Heart left ventricle (tissue), 16 donors: ENCODE measurements around the gene GPR85. TPM values are rescaled to one million over a fixed set of nuclear protein-coding genes. Genes with fewer than 3 reads are reported as not detected.

ENCODE experiments used
- ATAC-seq, 4 donors: fragments of 200-7000 bp; cut with Tn5 transposase; one replicate each; pipeline ENCODE4 v1.9.1; 2020 to 2022; ENCODE audit warnings: moderate library complexity in 4 of 4, mild to moderate bottlenecking in 3 of 4, moderate number of reproducible peaks in 1 of 4
- DNase-seq, 5 donors: peaks; one replicate each; pipeline ENCODE4 v3.0.0-alpha.2; 2020
- H3K27ac ChIP-seq, 12 donors: fragments of 200-600 bp; sonication (generic) in 4 of 12; one replicate each; pipeline versions ENCODE4 v1.5.0 to v1.8.0; 2016 to 2022; ENCODE audit warnings: mild to moderate bottlenecking in 2 of 12
- H3K27me3 ChIP-seq, 9 donors: fragments of 200-600 bp; sonication (generic) in 2 of 9; one replicate each; pipeline versions ENCODE4 v1.5.1 to v1.8.0; 2016 to 2022; ENCODE audit warnings: mild to moderate bottlenecking in 3 of 9
- H3K36me3 ChIP-seq, 9 donors: fragments of 200-600 bp; sonication (generic) in 2 of 9; one replicate each; pipeline versions ENCODE4 v1.5.0 to v1.8.0; 2018 to 2022; ENCODE audit warnings: mild to moderate bottlenecking in 2 of 9
- H3K4me1 ChIP-seq, 12 donors: fragments of 200-600 bp; sonication (generic) in 4 of 12; one replicate each; pipeline versions ENCODE4 v1.5.0 to v1.8.0; 2016 to 2022; ENCODE audit warnings: mild to moderate bottlenecking in 3 of 12
- H3K4me3 ChIP-seq, 12 donors: fragments of 200-600 bp; sonication (generic) in 4 of 12; one replicate each; pipeline versions ENCODE4 v1.5.0 to v1.8.0; 2017 to 2022; ENCODE audit warnings: mild to moderate bottlenecking in 9 of 12, moderate library complexity in 4 of 12
- H3K9me3 ChIP-seq, 12 donors: fragments of 200-600 bp; sonication (generic) in 4 of 12; one replicate each; pipeline versions ENCODE4 v1.5.0 to v1.8.0; 2016 to 2022; ENCODE audit warnings: mild to moderate bottlenecking in 1 of 12
- CTCF ChIP-seq, 12 donors: fragments of 200-600 bp; sonication (generic) in 4 of 12; IDR thresholded peaks; one replicate each; pipeline versions ENCODE4 v1.5.0 to v1.8.0; 2018 to 2022; ENCODE audit warnings: antibody characterized with exemption in 12 of 12, mild to moderate bottlenecking in 5 of 12
- POLR2A ChIP-seq, 2 donors: fragments of 450-650 bp; IDR thresholded peaks; one replicate each; pipeline ENCODE4 v1.6.1; 2017; ENCODE audit warnings: antibody characterized with exemption in 2 of 2, mild to moderate bottlenecking in 2 of 2, moderate library complexity in 2 of 2
- WGBS, 4 donors: extraction: QIAGEN DNeasy Blood & Tissue Kit in 2 of 4; methylation state at CpG; one replicate each; pipeline versions ENCODE4 v1.1.5 to v1.1.7; 2013 to 2018; 5-methylcytosine and 5-hydroxymethylcytosine counted together
- intact Hi-C, 10 donors: fragments of 100-400 bp; cut with DNase I; formaldehyde crosslinking; loops; one replicate each; pipeline versions ENCODE4 v1.11.1 to v1.14.2; 2022
- polyA plus RNA-seq, 2 donors: library from polyadenylated mRNA; stranded (reverse); fragments of 200-250 nt; gene quantifications; one replicate each; pipeline ENCODE4 v1.2.3, GENCODE V29; 2013
- total RNA-seq, 9 donors: library from RNA; depleted of rRNA in 2 of 9; stranded (reverse); fragments of >200 nt in 2 of 9; fragmentation: NEBNext Ultra II Directional in 3 of 9; extraction: Animal tissue kit (Norgen Biotek cat#: 25700) in 3 of 9; gene quantifications; one replicate each; pipeline versions ENCODE4 v1.1.0 to v1.2.4, GENCODE V29; 2016 to 2023
- donor health status: ischemic (EF 13 %, LVEDD 7.1; RV severe dilation, severe dysfunction).
- donor health status: healthy with polysubstance abuse.
- donor health status: DM: no; HTN: yes; CAD: no.
- donor health status: DM: no; HTN: no; CAD: no.
- donor health status: ischemic (EF 25% LVEDD 6.9; RV normal size, moderate dysfunction).
- donor health status: ischemic (EF 25% LVEDD 5.7; RV mildly dilated, moderate dysfunction).
- donor health status: healthy.
- donor health status: DM: yes; HTN: yes; CAD: no.
- donor health status: ischemic (EF 35%, LVEDD 5.7; RV mildly dilated, moderate dysfunction).
- donor health status: nonischemic (EF 11% LVEDD 7.7; RV severe dilation, severe dysfunction).
- donor health status: DM: yes; HTN: yes; CAD: no.
- donor health status: PGD.
- donor health status: ischemic (EF 29% LVEDD 5.4; RV normal size, mild dysfunction).
- donor health status: nonischemic (EF 23%, LVEDD 6.1; RV moderate dilation, normal function).

Gene GPR85
- total and polyA plus RNA-seq, 11 donors, result 0.16 to 4.5 (median 1.1) TPM; not detected in 1

- DNase-seq, result no peak
- no peak for TF ChIP-seq POLR2A (IDR thresholded peaks at IDR 0.05)
- no peak for TF ChIP-seq CTCF (IDR thresholded peaks at IDR 0.05)
- Histone ChIP-seq H3K27me3 (no peaks in the 10 kb centered on the region), H3K27ac (no peak overlapping the region), H3K9me3 (no peaks in the 10 kb centered on the region), H3K4me1 (peaks cover 0 to 1% (median 0%) of the 10 kb centered on the region in 12 donors), H3K36me3 (no peaks in the 10 kb centered on the region), H3K4me3 (no peak overlapping the region)
- no peak for ATAC-seq
- WGBS, 4 donors, result 73 to 82% (median 77%) methylated on average over 3 of the region's 3 CpGs
- intact Hi-C loops, result no loop called here
Observed at GRCh38 chr7:113076703-113077102, 9.9 kb downstream of the GPR85 start.

- Histone ChIP-seq H3K4me3 (no peak overlapping the region), H3K36me3 (no peaks in the 10 kb centered on the region), H3K4me1 (peaks cover 0 to 3% (median 0%) of the 10 kb centered on the region in 12 donors), H3K27me3 (peaks cover 0 to 1% (median 0%) of the 10 kb centered on the region in 9 donors), H3K9me3 (no peaks in the 10 kb centered on the region), H3K27ac (no peak overlapping the region)
- WGBS, 4 donors, result 19 to 36% (median 33%) methylated on average over 1 of the region's 1 CpG
- DNase-seq, result no peak
- intact Hi-C loops, result no loop called here
- TF ChIP-seq POLR2A (IDR thresholded peaks at IDR 0.05) (no peak), CTCF (IDR thresholded peaks at IDR 0.05) (no peak)
- no peak for ATAC-seq
Observed at GRCh38 chr7:113071465-113071864, 15.2 kb downstream of the GPR85 start.

DNA sequence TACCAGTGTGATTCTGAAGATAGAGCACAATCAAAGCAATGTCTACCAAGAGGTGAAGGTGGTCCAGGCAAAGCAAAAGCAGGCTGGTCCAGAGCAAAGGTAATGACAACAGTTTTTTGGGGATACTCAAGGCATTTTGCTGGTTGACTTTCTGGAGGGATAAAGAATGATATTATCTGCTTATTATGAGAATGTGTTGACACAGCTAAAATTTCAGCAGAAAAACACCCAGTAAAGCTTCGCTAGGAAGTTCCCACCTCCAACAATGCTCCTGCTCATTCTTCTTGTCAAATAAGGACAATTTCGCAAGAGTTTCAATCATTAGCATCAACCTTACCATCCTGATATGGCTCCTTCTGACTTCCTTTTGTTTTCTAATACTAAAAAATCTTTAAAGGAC, 24.1 kb downstream of the GPR85 start:
- 82 to 86% (median 85%) methylated on average over 2 of the region's 2 CpGs for WGBS, 4 donors
- Histone ChIP-seq H3K36me3 (no peaks in the 10 kb centered on the region), H3K27me3 (peaks cover 0 to 3% (median 0%) of the 10 kb centered on the region in 9 donors), H3K4me1 (no peaks in the 10 kb centered on the region), H3K9me3 (no peaks in the 10 kb centered on the region), H3K27ac (no peak overlapping the region), H3K4me3 (no peak overlapping the region)
- DNase-seq (no peak), ATAC-seq (no peak)
- TF ChIP-seq POLR2A (IDR thresholded peaks at IDR 0.05), result no peak
- TF ChIP-seq CTCF (IDR thresholded peaks at IDR 0.05), result no peak
- intact Hi-C loops, result no loop called here

- TF ChIP-seq CTCF (IDR thresholded peaks at IDR 0.05), result no peak
- TF ChIP-seq POLR2A (IDR thresholded peaks at IDR 0.05), result no peak
- ATAC-seq (no peak), DNase-seq (no peak)
- intact Hi-C loops, result no loop called here
- no peaks in the 10 kb centered on the region for H3K4me1 ChIP-seq
- no peak overlapping the region for H3K4me3 ChIP-seq
- no peak overlapping the region for H3K27ac ChIP-seq
- H3K9me3 ChIP-seq, result no peaks in the 10 kb centered on the region
- no peaks in the 10 kb centered on the region for H3K36me3 ChIP-seq
- 82 to 95% (median 90%) methylated on average over 2 of the region's 2 CpGs for WGBS, 4 donors
- no peaks in the 10 kb centered on the region for H3K27me3 ChIP-seq
Observed at GRCh38 chr7:113060100-113060499, 26.5 kb downstream of the GPR85 start.
